ENCODE measurements around the gene RTF2.

- TF ChIP-seq CTCF (conservative IDR thresholded peaks at IDR 0.05; ENCODE audit: low read length) (no peak), EZH2phosphoT487 (IDR thresholded peaks at IDR 0.05; ENCODE audit: borderline replicate concordance, low read depth, low read length) (no peak)
Measured at GRCh38 chr20:56426926-56427325, 41.5 kb upstream of the RTF2 start.

All from OCI-LY7 (cell line).